Measurements from ENCODE around the gene N4BP2L2.

The N4BP2L2 gene

DNA sequence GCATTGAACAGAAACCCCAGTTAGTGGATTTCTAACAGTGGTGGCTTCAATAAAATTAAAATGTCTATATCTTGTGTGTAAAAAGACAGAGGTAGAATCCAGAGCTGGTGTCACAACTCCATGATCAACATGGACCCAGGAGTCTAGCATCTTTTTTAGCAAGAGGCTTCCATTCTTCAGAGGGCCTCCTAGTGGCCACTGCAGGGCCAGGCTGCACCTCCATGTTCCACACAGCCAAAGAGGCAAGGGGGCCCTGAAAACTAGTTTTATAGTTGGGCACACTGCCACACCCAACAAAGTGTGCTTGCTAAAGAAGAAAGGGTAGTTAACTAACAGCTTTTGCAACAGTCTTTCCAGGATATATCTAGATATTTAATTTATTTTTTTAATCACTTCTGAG lies 123.6 kb downstream of the N4BP2L2 start:
- H3K36me3 ChIP-seq (ENCODE audit: control insufficient read depth, insufficient read depth, low read length): no peaks in the 10 kb centered on the region
- H2AFZ ChIP-seq: no peak overlapping the region
- no peak for TF ChIP-seq CTCF (IDR thresholded peaks at IDR 0.05)
- no peak overlapping the region for H3K4me3 ChIP-seq (ENCODE audit: low read depth, low read length)
- no peaks in the 10 kb centered on the region for H3K27me3 ChIP-seq (ENCODE audit: control insufficient read depth, insufficient read depth, low read length)
- H3K4me2 ChIP-seq (ENCODE audit: low read length): no peak overlapping the region
- H3K27ac ChIP-seq: no peak overlapping the region
- H3K9me3 ChIP-seq (ENCODE audit: control insufficient read depth, low read length): no peaks in the 10 kb centered on the region
- no peaks in the 10 kb centered on the region for H3K79me2 ChIP-seq
- H3K9ac ChIP-seq: no peak overlapping the region
- H3K4me1 ChIP-seq: no peaks in the 10 kb centered on the region

GRCh38 chr13:32414580-32414979 lies 124.0 kb downstream of the N4BP2L2 start:
- Histone ChIP-seq H3K27ac (no peak overlapping the region), H3K9me3 (ENCODE audit: control insufficient read depth, low read length) (no peaks in the 10 kb centered on the region), H2AFZ (no peak overlapping the region), H3K36me3 (ENCODE audit: control insufficient read depth, insufficient read depth, low read length) (no peaks in the 10 kb centered on the region), H3K4me3 (ENCODE audit: low read depth, low read length) (no peak overlapping the region), H3K27me3 (ENCODE audit: control insufficient read depth, insufficient read depth, low read length) (no peaks in the 10 kb centered on the region), H3K4me1 (no peaks in the 10 kb centered on the region), H3K9ac (no peak overlapping the region), H3K4me2 (ENCODE audit: low read length) (no peak overlapping the region), H3K79me2 (no peaks in the 10 kb centered on the region)
- TF ChIP-seq CTCF (IDR thresholded peaks at IDR 0.05): no peak

- no peak overlapping the region for H3K27ac ChIP-seq
- peaks cover 3% of the 10 kb centered on the region for H3K4me1 ChIP-seq
- H3K36me3 ChIP-seq (ENCODE audit: control insufficient read depth, insufficient read depth, low read length): no peaks in the 10 kb centered on the region
- no peak overlapping the region for H3K4me3 ChIP-seq (ENCODE audit: low read depth, low read length)
- no peak overlapping the region for H2AFZ ChIP-seq
- no peaks in the 10 kb centered on the region for H3K79me2 ChIP-seq
- TF ChIP-seq CTCF (IDR thresholded peaks at IDR 0.05): no peak
- no peaks in the 10 kb centered on the region for H3K27me3 ChIP-seq (ENCODE audit: control insufficient read depth, insufficient read depth, low read length)
- no peak overlapping the region for H3K4me2 ChIP-seq (ENCODE audit: low read length)
- H3K9ac ChIP-seq: no peak overlapping the region
- no peaks in the 10 kb centered on the region for H3K9me3 ChIP-seq (ENCODE audit: control insufficient read depth, low read length)
Observed at GRCh38 chr13:32413284-32413683, 125.3 kb downstream of the N4BP2L2 start.

DNA sequence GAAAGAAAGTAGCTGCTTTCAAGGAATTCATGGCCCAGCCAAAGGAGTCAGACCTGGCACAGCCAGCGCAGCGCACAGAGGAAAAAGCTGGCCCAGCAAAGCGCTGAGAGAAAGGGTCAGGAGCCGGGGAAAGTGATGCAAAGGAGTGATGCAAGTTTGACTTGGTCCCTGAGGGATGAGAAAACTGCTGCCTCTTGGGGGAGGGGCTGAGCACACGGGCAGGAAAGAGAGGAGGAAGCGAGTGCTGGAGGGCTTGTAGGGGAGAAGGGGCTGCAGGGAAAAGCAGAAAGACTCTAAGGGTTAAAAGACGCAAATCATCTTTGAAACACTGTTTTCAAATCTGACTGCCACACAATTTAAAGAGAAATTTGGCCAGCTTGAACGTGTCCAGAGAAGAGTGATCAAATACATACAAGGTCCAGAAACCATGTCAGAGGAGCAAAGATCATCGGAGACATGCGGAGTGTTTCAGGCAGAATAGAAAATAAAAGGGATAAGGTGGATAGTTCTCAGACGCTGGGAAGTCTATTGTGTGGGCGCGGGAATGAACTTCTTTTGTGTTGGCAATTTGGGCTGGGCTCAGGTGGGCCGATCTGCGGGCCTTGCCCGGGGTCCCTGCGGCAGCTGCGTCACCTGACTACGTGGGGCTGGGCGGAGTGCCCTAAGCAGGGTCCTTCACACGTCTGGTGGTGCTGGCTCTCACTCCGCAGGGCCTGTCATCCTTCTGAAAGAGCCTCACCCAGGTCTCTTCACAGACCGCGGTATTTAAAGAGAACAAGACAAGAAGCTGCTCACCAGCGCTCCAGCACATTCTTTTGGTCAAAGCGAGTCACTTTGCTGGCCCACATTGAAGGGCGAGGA lies 128.8 kb downstream of the N4BP2L2 start:
- no peaks in the 10 kb centered on the region for H3K79me2 ChIP-seq
- no peak for TF ChIP-seq CTCF (IDR thresholded peaks at IDR 0.05)
- no peaks in the 10 kb centered on the region for H3K36me3 ChIP-seq (ENCODE audit: control insufficient read depth, insufficient read depth, low read length)
- H2AFZ ChIP-seq: no peak overlapping the region
- no peak overlapping the region for H3K4me2 ChIP-seq (ENCODE audit: low read length)
- H3K27me3 ChIP-seq (ENCODE audit: control insufficient read depth, insufficient read depth, low read length): no peaks in the 10 kb centered on the region
- H3K9me3 ChIP-seq (ENCODE audit: control insufficient read depth, low read length): no peaks in the 10 kb centered on the region
- no peak overlapping the region for H3K27ac ChIP-seq
- no peak overlapping the region for H3K4me3 ChIP-seq (ENCODE audit: low read depth, low read length)
- peaks cover 3% of the 10 kb centered on the region for H3K4me1 ChIP-seq
- H3K9ac ChIP-seq: no peak overlapping the region

DNA sequence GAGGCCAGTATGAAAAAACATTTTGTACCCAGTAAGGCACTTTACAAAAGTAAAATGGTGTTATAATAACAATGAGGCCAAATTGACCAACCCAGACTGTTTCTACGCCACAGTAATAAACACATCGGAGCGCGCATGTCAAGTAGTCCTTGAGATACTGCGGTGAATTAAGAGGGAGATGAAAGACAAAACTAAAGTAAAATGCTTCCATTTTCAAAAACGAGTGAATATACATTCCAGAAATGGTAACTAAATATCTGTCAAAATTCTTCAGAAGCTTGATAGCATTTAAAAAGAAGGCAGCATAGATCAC lies 129.6 kb downstream of the N4BP2L2 start:
- TF ChIP-seq CTCF (IDR thresholded peaks at IDR 0.05): no peak
- Histone ChIP-seq H3K36me3 (ENCODE audit: control insufficient read depth, insufficient read depth, low read length) (no peaks in the 10 kb centered on the region), H3K27me3 (ENCODE audit: control insufficient read depth, insufficient read depth, low read length) (no peaks in the 10 kb centered on the region), H3K4me1 (peaks cover 3% of the 10 kb centered on the region), H3K27ac (no peak overlapping the region), H3K9ac (no peak overlapping the region), H2AFZ (no peak overlapping the region), H3K79me2 (no peaks in the 10 kb centered on the region), H3K9me3 (ENCODE audit: control insufficient read depth, low read length) (no peaks in the 10 kb centered on the region), H3K4me2 (ENCODE audit: low read length) (no peak overlapping the region), H3K4me3 (ENCODE audit: low read depth, low read length) (no peak overlapping the region)
